ENCODE results near the gene HSPBP1.
"Not testable (repeated sequence)": the region's sequence is repeated elsewhere in the genome, so short reads cannot be mapped to it uniquely, and the experiment has no call there.

Gene HSPBP1

DNA sequence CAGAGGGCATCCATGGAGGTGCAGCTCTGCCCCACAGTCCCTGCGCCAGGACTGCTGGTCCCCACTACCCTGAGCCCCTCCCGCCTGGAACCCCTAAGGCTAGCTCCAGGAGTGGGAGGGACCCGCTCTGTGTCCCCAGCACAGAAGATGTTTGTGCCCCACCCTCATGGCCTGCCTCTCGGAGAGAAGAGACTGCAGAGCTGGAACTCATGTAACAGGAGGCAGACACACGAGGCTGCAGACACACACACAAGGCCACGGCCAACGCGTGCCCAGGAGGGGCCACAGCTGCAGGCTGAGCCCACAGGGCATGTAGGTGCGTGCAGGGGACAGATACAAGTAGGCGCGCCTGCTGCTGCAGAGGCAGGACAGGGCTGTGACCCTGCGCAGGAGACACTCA lies 40.9 kb downstream of the HSPBP1 start:
- no peak for DNase-seq (ENCODE audit: low read depth in 2 of 2)

- no peak for DNase-seq (ENCODE audit: low read depth in 2 of 2)
These were observed 41.9 kb downstream of the HSPBP1 start for GRCh38 chr19:55238030-55238429.

DNA sequence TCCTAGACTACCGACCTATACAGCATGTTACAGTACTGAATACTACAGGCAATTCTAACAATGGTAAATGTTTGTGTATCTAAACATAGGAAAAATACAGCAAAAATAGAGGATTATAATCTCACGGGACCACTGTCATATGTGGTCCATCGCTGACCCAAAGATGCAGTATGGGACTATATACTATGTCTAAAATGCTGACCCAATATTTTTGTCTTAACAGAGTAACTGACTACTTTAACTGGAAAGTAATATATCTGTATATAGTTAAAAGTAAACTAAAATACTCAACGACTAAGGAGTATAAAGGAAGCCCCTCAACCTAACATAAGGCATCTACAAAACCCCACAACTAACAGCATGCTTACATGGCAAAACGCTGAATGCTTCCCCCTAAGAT lies 46.9 kb downstream of the HSPBP1 start:
- DNase-seq (ENCODE audit: low read depth in 2 of 2), result no peak

- no peak for DNase-seq (ENCODE audit: low read depth in 2 of 2)
These were observed 47.7 kb downstream of the HSPBP1 start for GRCh38 chr19:55232286-55232602.

DNA sequence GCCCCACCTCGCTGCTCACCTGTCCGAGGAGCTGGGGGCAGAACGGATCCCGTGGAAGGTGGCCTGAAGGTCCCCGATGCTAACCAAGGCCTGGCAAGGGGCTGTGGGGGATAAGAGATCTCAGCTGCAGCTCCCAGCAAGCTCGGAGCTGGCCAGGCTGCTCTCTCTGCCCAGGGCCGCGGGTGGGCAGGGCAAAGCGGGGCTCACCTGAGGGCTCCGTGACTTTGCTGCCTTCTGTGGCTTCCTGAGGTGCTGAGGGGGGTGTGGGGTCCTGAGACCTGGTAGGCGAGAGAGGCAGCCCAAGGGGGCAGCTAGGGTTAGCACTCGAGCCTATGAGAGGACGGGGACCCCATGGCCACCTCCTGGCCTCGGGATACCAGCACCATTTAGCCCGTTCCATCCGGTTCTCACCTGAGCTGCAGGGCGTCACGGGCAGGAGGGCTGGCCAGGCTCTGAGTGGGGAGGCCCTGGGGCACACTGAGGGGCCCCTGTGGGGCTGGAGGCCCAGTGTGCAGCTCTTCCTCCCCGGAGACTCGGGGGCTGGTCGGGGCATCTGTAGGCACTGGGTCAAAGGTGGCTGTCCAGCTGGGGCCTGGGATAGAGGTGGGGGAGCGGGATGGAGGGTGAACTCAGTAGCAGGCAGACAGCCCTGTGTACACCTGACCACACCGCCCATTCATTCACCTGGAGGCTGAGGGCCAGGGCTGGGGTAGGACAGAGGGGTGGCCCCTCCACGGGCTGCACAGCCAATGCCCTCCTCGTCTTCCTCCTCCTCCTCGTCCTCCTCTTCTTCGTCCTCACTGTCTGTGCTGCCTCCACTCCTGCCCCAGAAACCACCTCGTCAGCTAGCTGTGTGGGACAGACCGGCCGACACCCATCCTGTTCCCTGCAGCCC lies 48.3 kb downstream of the HSPBP1 start:
- no peak for DNase-seq (ENCODE audit: low read depth in 2 of 2)

DNA sequence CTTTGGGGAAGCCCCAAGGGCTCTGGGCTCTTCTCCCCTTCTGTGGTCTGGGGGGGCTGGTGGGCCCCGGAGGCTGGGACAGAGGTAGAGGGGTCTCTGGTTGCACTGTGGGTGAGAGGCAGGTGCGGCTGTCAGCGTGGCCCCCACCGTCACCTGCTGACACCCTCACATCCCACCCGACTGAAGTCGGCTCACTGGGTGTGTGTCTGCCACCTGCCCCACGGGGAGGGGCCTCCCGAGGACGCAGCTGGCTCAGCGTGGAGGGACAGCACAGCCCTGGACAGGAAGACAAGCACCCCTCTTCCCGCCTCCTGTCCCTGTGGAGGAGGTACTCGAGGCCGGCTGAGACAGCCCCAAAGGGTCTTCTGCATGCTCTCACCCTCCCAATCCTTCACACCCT lies 49.1 kb downstream of the HSPBP1 start:
- no peak for DNase-seq (ENCODE audit: low read depth in 2 of 2)

- no peak for DNase-seq (ENCODE audit: low read depth in 2 of 2)
These were observed 49.6 kb downstream of the HSPBP1 start for GRCh38 chr19:55230329-55230728.

DNA sequence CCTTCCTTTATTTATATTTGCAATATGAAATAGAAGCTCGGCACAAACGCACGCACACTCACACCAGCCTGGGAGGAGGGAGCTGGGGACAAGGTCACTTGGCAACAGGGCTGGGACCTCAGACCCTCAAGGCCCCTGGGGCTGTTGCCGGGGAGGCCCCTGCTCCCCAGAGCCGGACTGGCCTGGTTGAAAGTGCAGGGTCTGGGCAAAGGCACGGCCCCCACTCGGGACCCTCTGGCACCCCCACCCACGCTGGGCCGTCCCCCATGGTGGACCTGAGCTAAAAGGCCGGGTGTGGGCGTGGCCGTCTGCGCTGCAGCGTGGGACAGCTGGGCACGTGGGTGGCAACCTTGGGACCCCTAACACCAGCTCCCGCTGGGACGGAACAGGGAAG lies 50.1 kb downstream of the HSPBP1 start:
- no peak for DNase-seq (ENCODE audit: low read depth in 2 of 2)

DNA sequence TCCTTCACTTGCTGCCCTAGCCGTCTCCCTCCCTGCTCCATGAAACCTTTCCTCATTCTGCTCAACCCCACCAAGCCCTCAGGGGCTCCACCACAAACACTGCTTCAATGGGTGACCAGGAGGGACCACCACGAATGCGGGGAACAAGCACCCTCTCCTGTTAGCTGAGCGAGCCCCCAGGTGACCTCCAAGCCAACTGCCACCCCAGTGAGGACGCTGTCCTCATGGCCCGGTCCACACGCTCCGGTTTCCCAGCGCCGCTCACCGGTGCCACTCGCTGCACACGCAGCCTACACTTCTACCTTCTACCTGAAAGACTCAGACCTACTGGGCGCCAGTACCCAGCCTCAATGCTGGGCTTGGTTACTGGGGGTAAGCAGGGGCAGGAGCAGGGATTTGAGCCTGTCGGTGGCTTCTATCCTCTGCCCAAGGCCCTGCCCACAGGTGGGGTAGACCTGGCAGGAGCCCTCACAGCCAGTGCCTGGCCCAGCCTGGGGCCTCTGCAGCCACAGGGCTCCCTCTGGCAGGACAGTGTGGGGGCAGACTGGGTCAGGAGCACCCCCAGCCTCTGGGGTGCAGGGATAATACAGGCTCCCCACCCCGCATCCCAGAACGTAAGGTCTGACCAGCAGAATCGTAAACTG lies 50.6 kb downstream of the HSPBP1 start:
- DNase-seq (ENCODE audit: low read depth in 2 of 2), result no peak

DNA sequence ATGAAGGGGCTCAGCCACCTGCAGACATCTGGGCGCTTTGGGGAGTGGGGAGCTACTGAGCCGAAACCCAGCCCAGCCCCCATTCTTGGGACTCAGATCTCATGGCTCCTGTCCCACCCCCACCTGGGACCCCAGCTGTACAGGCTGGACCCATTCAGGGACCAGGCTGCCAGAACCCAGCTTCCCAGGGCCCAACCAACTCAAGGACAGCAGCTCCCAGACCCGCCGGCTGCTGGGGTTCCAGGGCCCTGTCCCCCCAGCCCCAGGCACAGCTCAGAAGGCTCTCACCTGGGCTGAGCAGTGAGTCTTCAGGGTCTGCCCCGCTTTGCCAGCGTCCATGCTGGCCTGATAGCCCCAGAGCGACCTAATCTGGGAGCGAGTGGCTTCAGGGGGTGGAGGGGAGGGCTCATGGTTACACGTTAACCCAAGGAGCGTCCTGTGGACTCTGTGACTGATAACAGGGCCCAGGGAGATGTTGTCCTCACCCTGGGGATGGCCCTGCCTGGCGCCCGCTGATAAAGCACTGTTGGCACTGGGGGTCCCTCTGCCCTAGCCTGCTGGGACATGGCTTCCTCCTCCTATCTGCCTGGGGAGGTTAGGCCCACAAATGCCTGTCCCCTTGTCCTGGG lies 51.4 kb downstream of the HSPBP1 start, which contains the start of gene TMEM86B:
Gene TMEM86B, minus strand, starts transcription at position 361 of the 629 bp plus-strand sequence. Its CDS starts 22 bp downstream, at position 339.
- DNase-seq (ENCODE audit: low read depth in 2 of 2), result no peak

- DNase-seq (ENCODE audit: low read depth in 2 of 2), result no peak
These were observed 51.9 kb downstream of the HSPBP1 start for GRCh38 chr19:55228015-55228391.

- DNase-seq (ENCODE audit: low read depth in 2 of 2), result no peak
These were observed 52.5 kb downstream of the HSPBP1 start for GRCh38 chr19:55227241-55228014.

DNA sequence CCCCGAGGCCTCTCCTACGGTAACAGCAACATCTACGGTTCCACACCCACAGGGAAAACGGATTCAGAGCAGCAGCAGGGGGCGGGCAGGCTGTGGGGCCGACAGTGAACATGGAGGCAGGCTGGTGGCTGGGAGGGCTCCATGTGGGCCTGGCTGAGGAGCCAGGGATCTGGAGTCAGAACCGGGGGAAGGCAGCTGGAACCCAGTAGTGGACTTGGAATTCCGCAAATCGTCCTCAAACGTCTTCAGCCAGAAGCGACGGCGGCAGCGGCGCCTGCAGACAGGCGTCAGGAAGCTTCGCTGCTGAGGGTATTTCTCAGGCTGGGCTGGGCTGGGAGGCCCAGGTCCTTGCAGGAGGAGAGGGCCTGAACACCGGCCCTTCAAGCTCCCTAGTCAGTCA lies 53.1 kb downstream of the HSPBP1 start:
- no peak for DNase-seq (ENCODE audit: low read depth in 2 of 2)

DNA sequence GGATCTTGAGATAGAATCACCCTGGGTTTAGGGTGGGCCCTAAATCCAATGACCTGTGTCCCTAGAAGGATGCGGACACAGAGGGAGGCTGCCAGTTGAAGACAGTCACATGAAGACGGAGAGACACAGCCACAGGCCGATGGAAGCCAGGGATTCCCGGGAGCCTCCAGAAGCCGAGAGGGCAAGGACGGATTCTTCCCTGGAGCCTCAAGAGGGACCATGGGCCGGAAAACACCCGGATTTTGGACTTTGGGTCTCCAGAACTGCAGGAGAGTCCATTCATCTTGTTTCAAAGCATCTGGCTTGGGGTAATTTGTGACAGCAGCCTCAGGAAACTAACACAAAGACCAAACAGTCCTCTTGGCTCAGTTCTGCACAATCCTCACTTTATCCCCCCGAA lies 53.6 kb downstream of the HSPBP1 start:
- DNase-seq (ENCODE audit: low read depth in 2 of 2), result no peak

DNA sequence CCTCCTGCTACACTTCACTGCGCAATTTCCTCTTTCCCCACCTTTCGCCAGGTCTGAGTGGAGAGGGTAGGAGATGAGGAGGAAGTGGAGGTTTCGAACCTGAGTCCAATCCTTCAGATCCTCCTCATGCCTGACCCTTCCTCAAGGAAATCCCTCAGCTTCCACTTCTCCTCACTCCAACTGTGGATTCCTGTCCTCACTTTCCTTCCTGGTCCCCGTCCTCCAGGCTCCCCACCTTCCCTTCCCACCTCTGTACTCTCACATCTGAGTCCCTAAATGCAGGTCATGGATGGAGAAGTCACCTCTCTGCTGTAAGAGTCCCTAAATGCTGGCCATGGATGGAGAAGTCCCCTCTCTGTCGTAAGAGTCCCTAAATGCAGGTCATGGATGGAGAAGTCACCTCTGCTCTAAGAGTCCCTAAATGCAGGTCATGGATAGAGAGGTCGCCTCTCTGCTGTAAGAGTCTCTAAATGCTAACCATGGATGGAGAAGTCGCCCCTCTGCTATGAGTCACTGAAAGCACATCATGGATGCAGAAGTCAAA lies 54.4 kb downstream of the HSPBP1 start:
- DNase-seq (ENCODE audit: low read depth in 2 of 2), result no peak

DNA sequence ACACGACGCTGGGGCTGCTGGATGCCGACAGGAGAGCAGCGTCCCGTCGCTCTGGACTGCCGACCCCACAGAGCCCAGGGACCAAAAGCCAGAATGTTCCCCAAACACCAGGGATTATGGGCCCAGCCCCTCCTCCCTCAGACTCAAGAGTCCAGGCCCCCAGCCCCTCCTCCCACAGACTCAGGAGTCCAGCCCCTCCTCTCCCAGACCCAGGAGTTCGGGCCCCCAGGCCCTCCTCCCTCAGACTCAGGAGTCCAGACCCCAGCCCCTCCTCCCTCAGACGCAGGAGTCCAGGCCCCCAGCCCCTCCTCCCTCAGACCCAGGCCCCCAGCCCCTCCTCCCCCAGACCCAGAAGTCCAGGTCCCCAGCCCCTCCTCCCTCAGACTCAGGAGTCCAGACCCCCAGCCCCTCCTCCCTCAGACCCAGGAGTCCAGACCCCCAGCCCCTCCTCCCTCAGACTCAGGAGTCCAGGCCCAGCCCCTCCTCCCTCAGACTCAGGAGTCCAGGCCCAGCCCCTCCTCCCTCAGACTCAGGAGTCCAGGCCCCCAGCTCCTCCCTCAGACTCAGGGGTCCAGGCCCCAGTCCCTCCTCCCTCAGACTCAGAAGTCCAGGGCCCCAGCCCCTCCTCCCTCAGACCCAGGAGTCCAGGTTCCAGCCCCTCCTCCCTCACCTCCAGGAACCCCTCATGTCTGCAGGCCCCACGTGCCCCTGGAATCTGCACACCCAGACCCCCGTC lies 55.1 kb downstream of the HSPBP1 start:
- DNase-seq (ENCODE audit: low read depth in 2 of 2), result not testable (repeated sequence)

GRCh38 chr19:55224038-55224665 lies 55.8 kb downstream of the HSPBP1 start:
- DNase-seq (ENCODE audit: low read depth in 2 of 2), result no peak

DNA sequence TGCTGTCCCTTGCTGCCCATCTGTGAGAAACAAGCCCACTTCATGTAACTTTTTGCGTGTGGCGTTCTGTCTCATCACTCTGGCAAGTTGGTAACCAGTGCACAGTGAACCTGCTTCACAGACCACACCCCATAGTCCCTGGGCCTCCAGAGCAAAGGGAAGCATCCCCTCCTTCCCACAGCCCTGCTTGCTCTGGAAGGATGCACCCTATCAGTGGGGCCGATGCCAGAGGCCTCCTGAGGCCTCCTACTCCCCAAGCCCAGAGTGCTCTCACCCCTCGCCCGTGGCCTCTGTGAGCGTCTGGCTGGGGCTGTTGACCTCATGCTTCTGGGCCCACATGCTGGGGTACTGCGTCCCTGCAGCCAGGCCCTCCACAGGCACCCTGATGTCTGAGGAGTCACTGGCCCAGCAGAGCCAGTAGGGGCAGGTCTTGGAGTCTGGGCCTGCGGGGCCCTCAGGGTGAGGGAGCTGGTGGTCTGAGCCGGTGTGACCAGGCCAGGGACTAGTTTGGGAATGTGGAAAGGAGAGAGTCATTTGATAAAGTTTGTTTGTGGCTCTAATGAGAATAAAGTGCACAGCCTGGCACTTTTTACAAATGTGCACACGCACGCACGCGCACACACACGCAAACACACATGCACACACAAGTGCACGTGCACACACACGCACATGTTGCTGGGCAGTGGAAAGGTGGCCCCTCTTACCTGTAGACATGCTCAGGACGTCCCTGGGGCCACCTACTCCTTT lies 56.4 kb downstream of the HSPBP1 start:
- no peak for DNase-seq (ENCODE audit: low read depth in 2 of 2)

DNA sequence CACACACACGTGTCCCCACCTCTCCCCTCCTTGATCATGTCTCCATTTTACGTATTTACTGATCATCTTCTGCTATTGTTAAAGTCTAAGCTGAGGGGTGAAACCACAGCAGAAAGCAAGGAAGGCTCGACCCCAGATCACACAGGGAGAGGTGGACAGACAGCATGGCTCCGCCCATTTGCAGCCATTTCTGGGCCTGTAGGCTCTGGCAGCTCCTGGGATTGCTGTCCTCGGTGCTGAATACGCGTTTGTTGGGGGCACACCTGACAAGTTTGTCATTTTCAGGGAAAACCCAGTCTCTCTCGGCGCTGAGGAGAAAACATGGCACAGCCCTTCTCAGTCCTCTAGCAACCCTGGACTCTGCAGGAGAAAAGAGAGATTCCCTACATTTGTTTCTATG lies 59.4 kb downstream of the HSPBP1 start:
- no peak for DNase-seq (ENCODE audit: low read depth in 2 of 2)
